Mesenchymal stem cell (in vitro differentiated cells and primary cell): ENCODE measurements around the gene MGAT4A.

Source experiments
- DNase-seq: peaks from one replicate; pipeline ENCODE4 v3.0.0-alpha.2; 2013
- H2AFZ ChIP-seq: one replicate; pipeline ENCODE4 v1.6.1; 2013; ENCODE audit warnings: low read depth, mild to moderate bottlenecking, control low read depth, inconsistent platforms, low read length, moderate library complexity
- H2AK5ac ChIP-seq: 2 replicates; pipeline ENCODE4 v1.6.1; 2013; ENCODE audit warnings: low read length, moderate library complexity, mild to moderate bottlenecking, inconsistent platforms; ENCODE audit not compliant: severe bottlenecking
- H2BK120ac ChIP-seq: one replicate; pipeline ENCODE4 v1.6.1; 2013; ENCODE audit warnings: low read depth, mild to moderate bottlenecking, inconsistent platforms, low read length, moderate library complexity
- H2BK12ac ChIP-seq, 2 experiments: one replicate each; pipeline ENCODE4 v1.6.1; 2013; ENCODE audit warnings: inconsistent platforms in 2 of 2, low read length in 2 of 2, mild to moderate bottlenecking in 2 of 2, moderate library complexity in 2 of 2, control low read depth in 1 of 2
- H2BK15ac ChIP-seq: one replicate; pipeline ENCODE4 v1.6.1; 2013; ENCODE audit warnings: mild to moderate bottlenecking, low read depth, inconsistent platforms; ENCODE audit not compliant: poor library complexity, severe bottlenecking
- H2BK5ac ChIP-seq: 2 replicates; pipeline ENCODE4 v1.6.1; 2013; ENCODE audit warnings: low read depth, mild to moderate bottlenecking, low read length, control low read depth, inconsistent platforms; ENCODE audit not compliant: poor library complexity, severe bottlenecking
- H3K14ac ChIP-seq, 2 experiments: one replicate each; pipeline ENCODE4 v1.6.1; 2013; ENCODE audit warnings: inconsistent platforms in 2 of 2, low read length in 2 of 2, control low read depth in 1 of 2, mild to moderate bottlenecking in 1 of 2, moderate library complexity in 1 of 2
- H3K18ac ChIP-seq, 2 experiments: one replicate each; pipeline ENCODE4 v1.6.1; 2013; ENCODE audit warnings: inconsistent platforms in 2 of 2, low read length in 2 of 2, control low read depth in 1 of 2, low read depth in 1 of 2, mild to moderate bottlenecking in 1 of 2
- H3K23ac ChIP-seq, 2 experiments: one replicate each; pipeline ENCODE4 v1.6.1; 2013; ENCODE audit warnings: inconsistent platforms in 2 of 2, low read length in 2 of 2, mild to moderate bottlenecking in 2 of 2, moderate library complexity in 2 of 2, control low read depth in 1 of 2
- H3K27ac ChIP-seq: 2 replicates; pipeline ENCODE4 v1.5.1; 2013; ENCODE audit warnings: mild to moderate bottlenecking, moderate library complexity, low read length, control low read depth, inconsistent platforms; ENCODE audit not compliant: poor library complexity, severe bottlenecking
- H3K27me3 ChIP-seq, 2 experiments: 2 replicates each; pipeline versions ENCODE4 v1.6.1 to v1.7.0; 2013; ENCODE audit warnings: low read length in 2 of 2, mild to moderate bottlenecking in 2 of 2, moderate library complexity in 2 of 2, control low read depth in 1 of 2, inconsistent platforms in 1 of 2; ENCODE audit not compliant: control insufficient read depth in 1 of 2, insufficient read depth in 1 of 2
- H3K36me3 ChIP-seq, 2 experiments: 2 replicates each; pipeline versions ENCODE4 v1.6.1 to v1.7.0; 2013; ENCODE audit warnings: low read length in 2 of 2, control low read depth in 1 of 2, inconsistent platforms in 1 of 2, low read depth in 1 of 2, mild to moderate bottlenecking in 1 of 2; ENCODE audit not compliant: insufficient read depth in 2 of 2, control insufficient read depth in 1 of 2
- H3K4ac ChIP-seq, 2 experiments: one replicate each; pipeline ENCODE4 v1.6.1; 2013; ENCODE audit warnings: inconsistent platforms in 2 of 2, low read length in 2 of 2, mild to moderate bottlenecking in 2 of 2, moderate library complexity in 2 of 2, control low read depth in 1 of 2, low read depth in 1 of 2
- H3K4me1 ChIP-seq: 2 replicates; pipeline ENCODE4 v1.6.1; 2013; ENCODE audit warnings: low read depth, low read length, control low read depth; ENCODE audit not compliant: control insufficient read depth, insufficient read depth
- H3K4me2 ChIP-seq: 2 replicates; pipeline ENCODE4 v1.6.1; 2013; ENCODE audit warnings: low read length, mild to moderate bottlenecking, inconsistent platforms; ENCODE audit not compliant: poor library complexity, severe bottlenecking
- H3K4me3 ChIP-seq, 2 experiments: 2 replicates each; pipeline versions ENCODE4 v1.5.1 to v1.7.0; 2013; ENCODE audit warnings: low read length in 2 of 2, mild to moderate bottlenecking in 2 of 2, control low read depth in 1 of 2, low read depth in 1 of 2; ENCODE audit not compliant: insufficient read depth in 1 of 2
- H3K79me1 ChIP-seq: replicated peaks from 2 replicates; pipeline ENCODE4 v1.6.1; 2013; ENCODE audit warnings: mild to moderate bottlenecking, control low read depth, low read length, inconsistent platforms; ENCODE audit not compliant: poor library complexity, severe bottlenecking
- H3K9ac ChIP-seq: 2 replicates; pipeline ENCODE4 v1.7.0; 2013; ENCODE audit warnings: mild to moderate bottlenecking, low read length, moderate library complexity
- H3K9me3 ChIP-seq: 2 replicates; pipeline ENCODE4 v1.7.0; 2013; ENCODE audit warnings: mild to moderate bottlenecking, low read length; ENCODE audit not compliant: control insufficient read depth
- H4K8ac ChIP-seq: one replicate; pipeline ENCODE4 v1.6.1; 2013; ENCODE audit warnings: inconsistent platforms, mild to moderate bottlenecking, low read length, moderate library complexity
- H4K91ac ChIP-seq: one replicate; pipeline ENCODE4 v1.6.1; 2013; ENCODE audit warnings: mild to moderate bottlenecking, low read length, inconsistent platforms
- WGBS: methylation state at CpG from one replicate; pipeline ENCODE4 v1.1.7; 2013; ENCODE audit warnings: mixed read lengths; 5-methylcytosine and 5-hydroxymethylcytosine counted together

The MGAT4A gene

DNA sequence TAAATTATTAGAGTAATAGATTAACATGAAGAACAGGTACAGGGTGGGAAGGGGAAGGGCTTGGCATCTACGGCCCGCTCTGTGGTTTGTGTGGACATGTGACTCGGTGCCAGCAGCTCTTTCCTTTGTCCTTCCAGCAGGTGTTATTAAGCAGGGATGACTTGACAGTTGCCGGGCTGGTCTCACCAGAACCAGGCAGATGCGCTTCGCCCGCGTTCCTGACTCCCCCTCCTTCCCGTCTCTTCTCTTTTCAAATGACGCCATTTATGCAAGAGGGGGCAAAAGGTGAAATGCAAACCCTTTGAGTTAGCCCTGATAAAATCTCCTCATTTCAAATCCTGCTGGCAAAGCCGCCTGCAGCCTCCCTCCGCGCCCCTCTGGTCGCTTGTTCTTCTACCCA lies 38.9 kb upstream of the MGAT4A start:
- Histone ChIP-seq H3K14ac (no peak overlapping the region), H3K9me3 (no peaks in the 10 kb centered on the region), H2AK5ac (no peak overlapping the region), H4K8ac (no peak overlapping the region), H3K23ac (no peak overlapping the region), H3K4me2 (no peak overlapping the region), H2BK5ac (no peak overlapping the region), H2BK12ac (no peak overlapping the region), H3K4ac (no peak overlapping the region), H3K36me3 (no peaks in the 10 kb centered on the region), H3K27ac (no peak overlapping the region), H2AFZ (no peak overlapping the region), H3K4me1 (peaks cover 2% of the 10 kb centered on the region), H2BK15ac (no peak overlapping the region), H2BK120ac (no peak overlapping the region), H4K91ac (no peak overlapping the region), H3K9ac (no peak overlapping the region), H3K18ac (no peak overlapping the region), H3K79me1 (no peaks in the 10 kb centered on the region), H3K27me3 (peaks cover 14 to 46% of the 10 kb centered on the region in 2 experiments), H3K4me3 (no peak overlapping the region)
- WGBS: 88% methylated on average over 14 of the region's 14 CpGs
- no peak for DNase-seq

GRCh38 chr2:98769114-98769476 lies 38.2 kb upstream of the MGAT4A start:
- no peaks in the 10 kb centered on the region for H3K36me3 ChIP-seq
- no peak overlapping the region for H2BK12ac ChIP-seq
- no peak overlapping the region for H3K4me2 ChIP-seq
- no peak overlapping the region for H2BK120ac ChIP-seq
- H4K8ac ChIP-seq: no peak overlapping the region
- H3K9ac ChIP-seq: no peak overlapping the region
- no peak overlapping the region for H3K27ac ChIP-seq
- no peak overlapping the region for H3K4me3 ChIP-seq
- H3K14ac ChIP-seq: no peak overlapping the region
- no peaks in the 10 kb centered on the region for H3K9me3 ChIP-seq
- DNase-seq: no peak
- no peak overlapping the region for H2BK15ac ChIP-seq
- H3K18ac ChIP-seq: no peak overlapping the region
- no peak overlapping the region for H3K4ac ChIP-seq
- H2AK5ac ChIP-seq: no peak overlapping the region
- 79% methylated on average over 5 of the region's 6 CpGs for WGBS
- H3K27me3 ChIP-seq: peaks cover 14 to 40% of the 10 kb centered on the region in 2 experiments
- no peak overlapping the region for H2AFZ ChIP-seq
- H3K4me1 ChIP-seq: peaks cover 2% of the 10 kb centered on the region
- H2BK5ac ChIP-seq: no peak overlapping the region
- H3K23ac ChIP-seq: no peak overlapping the region
- H4K91ac ChIP-seq: no peak overlapping the region
- H3K79me1 ChIP-seq: no peaks in the 10 kb centered on the region

DNA sequence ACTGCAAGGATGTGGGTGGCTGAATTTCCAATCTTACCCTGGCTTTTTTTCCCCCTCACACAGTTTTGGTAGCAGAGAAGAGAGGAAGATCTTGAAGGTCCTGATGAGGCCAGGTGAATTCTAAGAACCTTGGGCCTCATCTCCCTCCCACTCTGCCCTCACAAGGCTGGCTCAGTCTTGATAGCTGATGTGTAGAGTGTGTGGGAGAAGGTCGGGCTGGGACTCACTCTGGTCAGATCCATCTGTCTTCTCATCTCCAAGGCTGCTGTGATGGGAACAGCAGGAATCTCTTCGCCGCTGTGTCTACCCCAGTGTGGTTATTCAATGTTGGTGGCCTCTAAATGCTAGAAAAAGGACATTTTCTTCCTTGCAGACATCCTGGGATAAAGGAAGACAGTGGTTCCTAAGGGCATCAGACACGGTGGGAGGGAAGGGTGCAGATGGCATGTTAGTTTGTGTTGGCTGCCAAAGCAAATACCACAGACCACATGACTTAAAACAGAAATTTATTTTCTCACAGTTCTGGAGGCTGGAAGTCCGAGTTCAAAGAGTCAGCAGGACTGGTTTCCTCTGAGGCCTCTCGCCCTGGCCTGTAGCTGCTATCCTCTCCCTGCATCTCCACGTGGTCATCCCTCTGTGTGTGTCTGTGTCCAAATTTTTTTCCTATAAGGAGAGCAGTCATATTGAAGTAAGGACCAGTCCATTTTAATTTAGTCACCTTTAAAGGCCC lies 37.6 kb upstream of the MGAT4A start:
- no peak overlapping the region for H3K23ac ChIP-seq
- H2BK5ac ChIP-seq: no peak overlapping the region
- no peak overlapping the region for H3K14ac ChIP-seq
- H3K9me3 ChIP-seq: no peaks in the 10 kb centered on the region
- no peak overlapping the region for H4K8ac ChIP-seq
- no peak overlapping the region for H2BK120ac ChIP-seq
- H3K4ac ChIP-seq: no peak overlapping the region
- no peak overlapping the region for H3K18ac ChIP-seq
- no peak overlapping the region for H2AFZ ChIP-seq
- no peak overlapping the region for H2BK12ac ChIP-seq
- peaks cover 14 to 35% of the 10 kb centered on the region in 2 experiments for H3K27me3 ChIP-seq
- H3K4me1 ChIP-seq: peaks cover 2% of the 10 kb centered on the region
- H3K9ac ChIP-seq: no peak overlapping the region
- no peak overlapping the region for H2AK5ac ChIP-seq
- WGBS: 76% methylated on average over 5 of the region's 7 CpGs
- H3K27ac ChIP-seq: no peak overlapping the region
- H2BK15ac ChIP-seq: no peak overlapping the region
- no peak overlapping the region for H4K91ac ChIP-seq
- H3K79me1 ChIP-seq: no peaks in the 10 kb centered on the region
- H3K4me3 ChIP-seq: no peak overlapping the region
- DNase-seq: no peak
- no peak overlapping the region for H3K4me2 ChIP-seq
- H3K36me3 ChIP-seq: no peaks in the 10 kb centered on the region

DNA sequence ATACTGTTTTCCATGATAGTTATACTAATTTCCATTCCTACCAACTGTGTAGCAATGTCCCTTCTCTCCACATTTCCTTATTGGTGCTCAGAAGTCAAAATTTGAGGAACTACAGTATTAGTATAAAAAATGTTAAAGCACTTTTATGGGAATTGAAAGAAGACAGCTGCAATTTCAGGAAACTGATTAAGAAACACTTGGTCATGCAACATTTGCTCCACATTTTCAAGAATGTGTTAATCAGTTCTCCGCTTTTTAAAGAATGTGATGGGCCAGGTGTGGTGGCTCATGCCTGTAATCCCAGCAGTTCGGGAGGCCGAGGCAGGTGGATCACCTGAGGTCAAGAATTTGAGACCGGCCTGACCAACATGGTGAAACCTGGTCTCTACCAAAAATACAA lies 33.6 kb upstream of the MGAT4A start:
- no peak overlapping the region for H3K4me3 ChIP-seq
- no peaks in the 10 kb centered on the region for H3K79me1 ChIP-seq
- H3K9ac ChIP-seq: no peak overlapping the region
- no peak overlapping the region for H4K8ac ChIP-seq
- peaks cover 16 to 19% of the 10 kb centered on the region in 2 experiments for H3K27me3 ChIP-seq
- no peak overlapping the region for H3K4ac ChIP-seq
- 97% methylated on average over 4 of the region's 4 CpGs for WGBS
- no peaks in the 10 kb centered on the region for H3K9me3 ChIP-seq
- no peak overlapping the region for H3K4me2 ChIP-seq
- no peaks in the 10 kb centered on the region for H3K36me3 ChIP-seq
- no peak overlapping the region for H2AK5ac ChIP-seq
- no peak overlapping the region for H2AFZ ChIP-seq
- no peak overlapping the region for H2BK5ac ChIP-seq
- no peak overlapping the region for H3K27ac ChIP-seq
- no peak overlapping the region for H4K91ac ChIP-seq
- H3K18ac ChIP-seq: no peak overlapping the region
- no peak for DNase-seq
- H2BK15ac ChIP-seq: no peak overlapping the region
- H2BK120ac ChIP-seq: no peak overlapping the region
- H3K4me1 ChIP-seq: no peaks in the 10 kb centered on the region
- no peak overlapping the region for H3K23ac ChIP-seq
- no peak overlapping the region for H3K14ac ChIP-seq
- no peak overlapping the region for H2BK12ac ChIP-seq
